HCT116 (cell line): ENCODE measurements around the gene TSR1.

Source experiments
- EZH2 ChIP-seq: fragments of 200-600 bp; sonication (generic); IDR thresholded peaks from 2 replicates; pipeline ENCODE4 v1.6.1; 2017; ENCODE audit warnings: antibody characterized with exemption, mixed run types
- TCF7L2 ChIP-seq: IDR thresholded peaks from 2 replicates; pipeline ENCODE4 v1.7.0; 2011; ENCODE audit warnings: borderline replicate concordance, inconsistent platforms; ENCODE audit not compliant: insufficient read depth, insufficient read length; ENCODE audit errors: extremely low read depth
- TF ChIP-seq, protein P1 (sequence below): IDR thresholded peaks from 2 replicates; pipeline ENCODE4 v1.6.1; 2011; ENCODE audit warnings: mild to moderate bottlenecking, low read length, moderate library complexity; ENCODE audit not compliant: insufficient replicate concordance; ENCODE audit errors: extremely low read depth
- TF ChIP-seq, protein P2 (sequence below), 3 experiments: fragments of 200-600 bp in 1 of 3; sonication (generic) in 1 of 3; IDR thresholded peaks in 2 of 3; conservative IDR thresholded peaks in 1 of 3; 2 replicates each; pipeline ENCODE4 v1.5.1; 2012 to 2017; ENCODE audit warnings: low read depth in 2 of 3, low read length in 2 of 3, antibody characterized with exemption in 1 of 3, borderline replicate concordance in 1 of 3, control low read depth in 1 of 3, mild to moderate bottlenecking in 1 of 3, mixed read lengths in 1 of 3, mixed run types in 1 of 3, moderate library complexity in 1 of 3; ENCODE audit not compliant: insufficient read depth in 1 of 3

DNA sequence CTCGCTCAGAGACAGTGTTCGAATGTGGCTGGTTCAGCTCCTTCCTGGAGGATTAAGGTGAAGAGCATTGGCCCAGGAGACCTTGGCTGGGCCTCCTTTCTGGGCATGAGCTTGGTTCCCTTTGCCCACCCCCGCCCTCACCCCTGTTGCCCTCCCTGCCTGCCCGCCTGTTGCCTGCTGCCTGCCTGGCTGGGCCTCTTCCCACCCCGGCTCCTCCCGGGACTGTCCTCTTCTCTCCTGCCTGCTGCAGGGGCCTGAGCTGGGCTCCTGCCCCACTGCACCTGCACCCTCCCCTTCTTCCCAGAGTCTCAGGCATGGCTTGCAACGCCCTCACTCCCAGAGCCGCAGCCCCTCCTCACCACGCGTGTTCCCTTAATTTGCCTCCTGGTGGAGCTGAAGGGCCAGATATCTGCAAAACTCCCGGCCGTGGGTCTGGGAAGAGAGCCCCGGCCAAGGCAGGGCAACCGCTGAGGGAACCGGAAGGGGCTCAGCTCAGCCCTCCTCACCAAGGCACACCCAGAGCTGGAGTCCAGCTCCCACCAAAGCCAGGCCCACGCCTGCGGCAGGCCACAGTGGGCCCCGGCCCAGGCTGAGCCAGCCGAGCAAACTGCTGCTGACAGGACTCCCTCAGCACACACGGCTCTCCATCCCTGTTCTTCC lies 33.4 kb upstream of the TSR1 start:
- TF ChIP-seq TCF7L2 (no peak), EZH2 (no peak)
- TF ChIP-seq, protein P1, sequence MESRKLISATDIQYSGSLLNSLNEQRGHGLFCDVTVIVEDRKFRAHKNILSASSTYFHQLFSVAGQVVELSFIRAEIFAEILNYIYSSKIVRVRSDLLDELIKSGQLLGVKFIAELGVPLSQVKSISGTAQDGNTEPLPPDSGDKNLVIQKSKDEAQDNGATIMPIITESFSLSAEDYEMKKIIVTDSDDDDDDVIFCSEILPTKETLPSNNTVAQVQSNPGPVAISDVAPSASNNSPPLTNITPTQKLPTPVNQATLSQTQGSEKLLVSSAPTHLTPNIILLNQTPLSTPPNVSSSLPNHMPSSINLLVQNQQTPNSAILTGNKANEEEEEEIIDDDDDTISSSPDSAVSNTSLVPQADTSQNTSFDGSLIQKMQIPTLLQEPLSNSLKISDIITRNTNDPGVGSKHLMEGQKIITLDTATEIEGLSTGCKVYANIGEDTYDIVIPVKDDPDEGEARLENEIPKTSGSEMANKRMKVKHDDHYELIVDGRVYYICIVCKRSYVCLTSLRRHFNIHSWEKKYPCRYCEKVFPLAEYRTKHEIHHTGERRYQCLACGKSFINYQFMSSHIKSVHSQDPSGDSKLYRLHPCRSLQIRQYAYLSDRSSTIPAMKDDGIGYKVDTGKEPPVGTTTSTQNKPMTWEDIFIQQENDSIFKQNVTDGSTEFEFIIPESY, result no peak
- TF ChIP-seq, protein P2, sequence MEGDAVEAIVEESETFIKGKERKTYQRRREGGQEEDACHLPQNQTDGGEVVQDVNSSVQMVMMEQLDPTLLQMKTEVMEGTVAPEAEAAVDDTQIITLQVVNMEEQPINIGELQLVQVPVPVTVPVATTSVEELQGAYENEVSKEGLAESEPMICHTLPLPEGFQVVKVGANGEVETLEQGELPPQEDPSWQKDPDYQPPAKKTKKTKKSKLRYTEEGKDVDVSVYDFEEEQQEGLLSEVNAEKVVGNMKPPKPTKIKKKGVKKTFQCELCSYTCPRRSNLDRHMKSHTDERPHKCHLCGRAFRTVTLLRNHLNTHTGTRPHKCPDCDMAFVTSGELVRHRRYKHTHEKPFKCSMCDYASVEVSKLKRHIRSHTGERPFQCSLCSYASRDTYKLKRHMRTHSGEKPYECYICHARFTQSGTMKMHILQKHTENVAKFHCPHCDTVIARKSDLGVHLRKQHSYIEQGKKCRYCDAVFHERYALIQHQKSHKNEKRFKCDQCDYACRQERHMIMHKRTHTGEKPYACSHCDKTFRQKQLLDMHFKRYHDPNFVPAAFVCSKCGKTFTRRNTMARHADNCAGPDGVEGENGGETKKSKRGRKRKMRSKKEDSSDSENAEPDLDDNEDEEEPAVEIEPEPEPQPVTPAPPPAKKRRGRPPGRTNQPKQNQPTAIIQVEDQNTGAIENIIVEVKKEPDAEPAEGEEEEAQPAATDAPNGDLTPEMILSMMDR (IDR thresholded peaks at IDR 0.05 in 2 of 3, conservative IDR thresholded peaks at IDR 0.05 in 1 of 3; ENCODE audit: borderline replicate concordance in 1 of 3, insufficient read depth in 1 of 3, low read depth in 2 of 3, low read length in 2 of 3), result no peak; a peak in 1 of 6 replicates
